Large intestine (tissue), 3 donors: Measurements from ENCODE around the gene KL. TPM values are rescaled to one million over a fixed set of nuclear protein-coding genes. Genes with fewer than 3 reads are reported as not detected.

Source experiments
- DNase-seq, 2 donors: peaks; one replicate each; pipeline versions ENCODE4 v3.0.0 to v3.0.0-alpha.2; 2013
- H3K27ac ChIP-seq: one replicate; pipeline ENCODE4 v1.5.1; 2013; ENCODE audit warnings: low read length
- H3K27me3 ChIP-seq: 2 replicates; pipeline ENCODE4 v1.6.1; 2013; ENCODE audit warnings: low read length; ENCODE audit not compliant: control insufficient read depth, insufficient read depth
- H3K36me3 ChIP-seq: 2 replicates; pipeline ENCODE4 v1.6.1; 2013; ENCODE audit warnings: low read length; ENCODE audit not compliant: control insufficient read depth, insufficient read depth
- H3K4me1 ChIP-seq: one replicate; pipeline ENCODE4 v1.6.1; 2013; ENCODE audit warnings: low read length; ENCODE audit not compliant: control insufficient read depth, insufficient read depth
- H3K4me3 ChIP-seq: one replicate; pipeline ENCODE4 v1.5.1; 2013; ENCODE audit warnings: low read length
- H3K9me3 ChIP-seq: one replicate; pipeline ENCODE4 v1.6.1; 2013; ENCODE audit warnings: mild to moderate bottlenecking, low read depth, low read length, moderate library complexity; ENCODE audit not compliant: control insufficient read depth
- WGBS: methylation state at CpG from one replicate; pipeline ENCODE4 v1.1.5; 2013; ENCODE audit warnings: low lambda C conversion rate; ENCODE audit not compliant: insufficient coverage; 5-methylcytosine and 5-hydroxymethylcytosine counted together
- polyA plus RNA-seq: library from polyadenylated mRNA; unstranded; fragments of 120-200 nt; gene quantifications from one replicate; pipeline ENCODE4 v1.2.1, GENCODE V29; 2013

The KL gene
- polyA plus RNA-seq, 1 donor: 3.9 TPM

- Histone ChIP-seq H3K4me3 (no peak overlapping the region), H3K9me3 (no peaks in the 10 kb centered on the region), H3K27me3 (no peaks in the 10 kb centered on the region), H3K4me1 (no peaks in the 10 kb centered on the region), H3K36me3 (no peaks in the 10 kb centered on the region), H3K27ac (no peak overlapping the region)
- DNase-seq: no peak
- WGBS: no CpG with 5 or more reads among the region's 2 CpGs
Observed at GRCh38 chr13:33096886-33097605, 80.8 kb downstream of the KL start.

- no peak for DNase-seq
- 90% methylated on average over 2 of the region's 3 CpGs for WGBS
- no peaks in the 10 kb centered on the region for H3K9me3 ChIP-seq
- H3K27me3 ChIP-seq: no peaks in the 10 kb centered on the region
- H3K27ac ChIP-seq: no peak overlapping the region
- H3K4me3 ChIP-seq: no peak overlapping the region
- H3K36me3 ChIP-seq: peaks cover 3% of the 10 kb centered on the region
- H3K4me1 ChIP-seq: no peaks in the 10 kb centered on the region
Observed at GRCh38 chr13:33099860-33100259, 83.6 kb downstream of the KL start.

- no CpG with 5 or more reads among the region's 3 CpGs for WGBS
- Histone ChIP-seq H3K4me1 (no peaks in the 10 kb centered on the region), H3K9me3 (no peaks in the 10 kb centered on the region), H3K36me3 (peaks cover 11% of the 10 kb centered on the region), H3K27me3 (no peaks in the 10 kb centered on the region), H3K27ac (no peak overlapping the region), H3K4me3 (no peak overlapping the region)
- DNase-seq: no peak
Observed at GRCh38 chr13:33100886-33101285, 84.7 kb downstream of the KL start.

- no peak overlapping the region for H3K27ac ChIP-seq
- WGBS: no CpG with 5 or more reads among the region's 2 CpGs
- no peaks in the 10 kb centered on the region for H3K4me1 ChIP-seq
Observed at GRCh38 chr13:33101835-33102234, 85.6 kb downstream of the KL start.

GRCh38 chr13:33103457-33103856 lies 87.2 kb downstream of the KL start:
- DNase-seq: no peak
- H3K4me1 ChIP-seq: no peaks in the 10 kb centered on the region
- H3K27ac ChIP-seq: no peak overlapping the region
- H3K27me3 ChIP-seq: no peaks in the 10 kb centered on the region
- no peak overlapping the region for H3K4me3 ChIP-seq
- no peaks in the 10 kb centered on the region for H3K9me3 ChIP-seq
- H3K36me3 ChIP-seq: peaks cover 35% of the 10 kb centered on the region
- no CpG with 5 or more reads among the region's 4 CpGs for WGBS

More at GRCh38 chr13:33101835-33102234, 85.6 kb downstream of the KL start:
- Histone ChIP-seq H3K36me3 (peaks cover 21% of the 10 kb centered on the region), H3K9me3 (no peaks in the 10 kb centered on the region), H3K27me3 (no peaks in the 10 kb centered on the region), H3K4me3 (no peak overlapping the region)
- no peak for DNase-seq

- no peak overlapping the region for H3K27ac ChIP-seq
- H3K36me3 ChIP-seq: peaks cover 52% of the 10 kb centered on the region
- no peaks in the 10 kb centered on the region for H3K27me3 ChIP-seq
- peaks cover 4% of the 10 kb centered on the region for H3K4me1 ChIP-seq
- H3K4me3 ChIP-seq: no peak overlapping the region
- no peaks in the 10 kb centered on the region for H3K9me3 ChIP-seq
- WGBS: 83% methylated on average over 5 of the region's 9 CpGs
- no peak for DNase-seq
Observed at GRCh38 chr13:33105387-33106005, 89.3 kb downstream of the KL start.

- Histone ChIP-seq H3K4me1 (peaks cover 13% of the 10 kb centered on the region), H3K36me3 (peaks cover 55% of the 10 kb centered on the region), H3K27me3 (no peaks in the 10 kb centered on the region), H3K9me3 (no peaks in the 10 kb centered on the region), H3K27ac (no peak overlapping the region), H3K4me3 (no peak overlapping the region)
- WGBS: no CpG with 5 or more reads among the region's 7 CpGs
- DNase-seq: no peak
Observed at GRCh38 chr13:33106656-33107360, 90.6 kb downstream of the KL start.

GRCh38 chr13:33107361-33107760 lies 91.1 kb downstream of the KL start:
- 100% methylated on average over 1 of the region's 2 CpGs for WGBS
- H3K27me3 ChIP-seq: no peaks in the 10 kb centered on the region
- H3K9me3 ChIP-seq: no peaks in the 10 kb centered on the region
- peaks cover 16% of the 10 kb centered on the region for H3K4me1 ChIP-seq
- no peak overlapping the region for H3K4me3 ChIP-seq
- no peak for DNase-seq
- peaks cover 57% of the 10 kb centered on the region for H3K36me3 ChIP-seq
- H3K27ac ChIP-seq: no peak overlapping the region

GRCh38 chr13:33108620-33109019 lies 92.4 kb downstream of the KL start:
- DNase-seq: no peak
- no peak overlapping the region for H3K4me3 ChIP-seq
- no peaks in the 10 kb centered on the region for H3K27me3 ChIP-seq
- no peak overlapping the region for H3K27ac ChIP-seq
- no peaks in the 10 kb centered on the region for H3K9me3 ChIP-seq
- H3K4me1 ChIP-seq: peaks cover 28% of the 10 kb centered on the region
- no CpG with 5 or more reads among the region's 5 CpGs for WGBS
- H3K36me3 ChIP-seq: peaks cover 68% of the 10 kb centered on the region

- DNase-seq: no peak
- no peak overlapping the region for H3K4me3 ChIP-seq
- H3K36me3 ChIP-seq: peaks cover 74% of the 10 kb centered on the region
- no peaks in the 10 kb centered on the region for H3K27me3 ChIP-seq
- no CpG with 5 or more reads among the region's 2 CpGs for WGBS
- H3K27ac ChIP-seq: no peak overlapping the region
- H3K4me1 ChIP-seq: peaks cover 28% of the 10 kb centered on the region
- H3K9me3 ChIP-seq: no peaks in the 10 kb centered on the region
Observed at GRCh38 chr13:33109271-33109697, 93.1 kb downstream of the KL start.
